CD4-positive, alpha-beta T cell treated with Interferon gamma for 1 hour (primary cell): ENCODE data around the gene LMF1.
"Not testable (repeated sequence)": the region's sequence is repeated elsewhere in the genome, so short reads cannot be mapped to it uniquely, and the experiment has no call there.

Source experiments
- DNase-seq: peaks from one replicate; pipeline ENCODE4 v3.0.0-alpha.2; 2020

LMF1 gene

GRCh38 chr16:822174-822908, 148.4 kb downstream of the LMF1 start:
- DNase-seq: no peak

- no peak for DNase-seq
Observed at GRCh38 chr16:821751-822150, 149.0 kb downstream of the LMF1 start.

GRCh38 chr16:820748-821147, 150.0 kb downstream of the LMF1 start:
- DNase-seq: no peak

- DNase-seq: not testable (repeated sequence)
Observed at GRCh38 chr16:820044-820408, 150.8 kb downstream of the LMF1 start.

GRCh38 chr16:819336-820043, 151.3 kb downstream of the LMF1 start:
- peak; percentile 22 for DNase-seq

GRCh38 chr16:818592-818991, 152.2 kb downstream of the LMF1 start:
- DNase-seq: no peak

- DNase-seq: no peak
Observed at GRCh38 chr16:818132-818531, 152.7 kb downstream of the LMF1 start.

GRCh38 chr16:817001-817906, 153.5 kb downstream of the LMF1 start:
- no peak for DNase-seq

GRCh38 chr16:815861-816260, 154.9 kb downstream of the LMF1 start:
- no peak for DNase-seq

- DNase-seq: no peak
Observed at GRCh38 chr16:814974-815373, 155.8 kb downstream of the LMF1 start.

- no peak for DNase-seq
Observed at GRCh38 chr16:813916-814412, 156.8 kb downstream of the LMF1 start.

GRCh38 chr16:813204-813915, 157.4 kb downstream of the LMF1 start:
- DNase-seq: no peak

- DNase-seq: no peak
Observed at GRCh38 chr16:808085-808386, 162.7 kb downstream of the LMF1 start.

GRCh38 chr16:807347-808084, 163.3 kb downstream of the LMF1 start:
- peak; percentile 86 for DNase-seq

GRCh38 chr16:805474-805873, 165.3 kb downstream of the LMF1 start:
- no peak for DNase-seq

- no peak for DNase-seq
Observed at GRCh38 chr16:804193-805048, 166.4 kb downstream of the LMF1 start.

- DNase-seq: no peak
Observed at GRCh38 chr16:803754-804080, 167.1 kb downstream of the LMF1 start.
